Measurements from ENCODE around the gene RBPJ.
"Not testable (repeated sequence)": the region's sequence is repeated elsewhere in the genome, so short reads cannot be mapped to it uniquely, and the experiment has no call there.

Gene RBPJ

DNA sequence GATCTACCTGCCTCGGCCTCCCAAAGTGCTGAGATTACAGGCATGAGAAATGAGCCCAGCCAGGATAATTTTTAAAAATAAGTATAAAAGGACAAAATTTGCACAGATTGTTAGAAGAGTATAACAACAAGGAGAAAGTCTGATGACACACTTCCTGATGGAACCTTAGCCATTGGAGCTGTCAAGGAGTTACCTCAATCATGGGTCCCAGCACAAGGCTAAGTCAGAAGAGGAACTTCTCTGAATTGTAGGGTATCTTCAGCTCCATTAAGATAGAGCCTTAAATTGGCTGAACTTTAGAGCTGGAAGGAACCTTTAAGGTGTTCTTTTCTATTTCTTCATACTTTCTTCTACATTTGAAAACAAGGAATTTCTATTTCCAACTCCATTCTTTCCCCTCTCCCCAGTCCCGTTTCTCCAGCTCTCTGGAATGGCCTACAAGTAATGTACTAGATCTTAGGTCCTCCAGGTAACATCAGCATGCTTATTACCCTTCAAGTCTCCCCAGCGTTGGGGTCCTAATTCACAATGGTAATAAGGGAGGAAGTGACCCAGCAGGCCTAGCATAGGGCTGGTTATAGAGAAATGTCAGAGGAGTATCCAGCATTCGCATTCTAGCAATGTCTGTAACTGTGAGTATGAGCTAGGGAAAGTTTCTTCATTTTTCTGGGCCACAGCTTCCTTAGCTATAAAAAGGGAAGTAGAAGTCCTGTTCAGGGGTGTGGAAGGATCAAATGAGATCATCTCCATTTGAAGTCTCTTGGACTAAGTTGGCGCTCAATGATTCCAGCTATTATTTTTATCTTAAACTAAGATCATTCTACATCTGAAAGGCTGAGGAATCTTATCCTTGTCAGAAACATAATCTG, 18.5 kb upstream of the RBPJ start:
- DNase-seq: no peak

DNA sequence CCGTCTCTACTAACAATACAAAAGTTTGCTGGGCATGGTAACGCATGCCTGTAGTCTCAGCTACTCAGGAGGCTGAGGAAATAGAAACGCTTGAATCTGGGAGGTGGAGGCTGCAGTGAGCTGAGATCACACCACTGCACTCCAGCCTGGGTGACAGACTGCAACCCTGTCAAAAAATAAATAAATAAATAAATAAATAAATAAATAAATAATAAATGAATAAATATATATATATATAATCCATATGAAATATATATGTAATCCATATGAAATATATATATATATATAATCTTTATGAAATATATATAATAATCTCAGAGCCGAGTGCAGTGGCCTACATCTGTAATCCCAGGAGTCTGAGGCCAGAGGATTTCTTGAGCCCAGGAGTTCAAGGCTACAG, 17.8 kb upstream of the RBPJ start:
- DNase-seq: no peak

GRCh38 chr4:26307037-26307800, 13.6 kb upstream of the RBPJ start:
- DNase-seq: no peak

DNA sequence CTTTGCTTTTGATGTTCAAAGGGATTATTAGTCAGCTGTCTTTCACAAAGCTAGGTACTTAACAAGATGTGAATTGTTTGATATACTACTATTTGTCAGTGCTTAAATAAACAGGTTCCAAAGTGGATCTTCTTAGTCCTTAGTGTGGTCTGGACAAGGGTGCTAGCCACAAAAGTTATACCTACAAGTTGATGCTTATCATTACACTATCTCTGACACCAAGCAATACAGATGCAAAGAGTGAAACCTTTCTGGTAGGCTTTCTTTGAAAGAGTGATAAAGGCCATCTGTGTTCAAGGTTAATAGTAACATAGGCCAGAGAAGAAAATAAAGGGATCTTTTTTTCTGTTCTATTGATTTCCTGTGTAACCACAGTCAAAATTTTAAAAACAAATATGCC, 12.2 kb upstream of the RBPJ start:
- no peak for DNase-seq

- no peak for DNase-seq
These were observed 10.6 kb upstream of the RBPJ start for GRCh38 chr4:26310264-26310663.

- no peak for DNase-seq
These were observed 9.2 kb upstream of the RBPJ start for GRCh38 chr4:26311633-26312032.

- not testable (repeated sequence) for DNase-seq
These were observed 5.4 kb upstream of the RBPJ start for GRCh38 chr4:26315316-26315932.

DNA sequence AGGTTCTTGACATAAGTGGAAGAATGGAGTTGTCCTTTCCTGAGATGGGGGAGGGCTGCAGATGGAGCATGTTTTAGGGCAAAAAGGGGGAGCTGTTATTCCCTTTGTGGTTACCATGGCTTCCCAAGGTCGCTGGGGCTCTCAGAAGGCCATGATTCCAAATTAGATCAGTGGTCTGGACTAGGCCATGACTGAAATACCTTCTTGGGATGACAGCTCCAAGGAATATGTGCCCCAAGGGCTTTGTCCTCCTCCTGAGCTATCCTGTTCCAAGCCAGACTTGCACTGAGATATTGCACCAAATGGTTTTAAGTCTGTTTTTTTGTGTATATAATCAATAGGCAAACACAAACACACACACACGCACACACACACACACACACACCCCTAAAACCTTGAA, 3.0 kb upstream of the RBPJ start:
- DNase-seq: no peak

DNA sequence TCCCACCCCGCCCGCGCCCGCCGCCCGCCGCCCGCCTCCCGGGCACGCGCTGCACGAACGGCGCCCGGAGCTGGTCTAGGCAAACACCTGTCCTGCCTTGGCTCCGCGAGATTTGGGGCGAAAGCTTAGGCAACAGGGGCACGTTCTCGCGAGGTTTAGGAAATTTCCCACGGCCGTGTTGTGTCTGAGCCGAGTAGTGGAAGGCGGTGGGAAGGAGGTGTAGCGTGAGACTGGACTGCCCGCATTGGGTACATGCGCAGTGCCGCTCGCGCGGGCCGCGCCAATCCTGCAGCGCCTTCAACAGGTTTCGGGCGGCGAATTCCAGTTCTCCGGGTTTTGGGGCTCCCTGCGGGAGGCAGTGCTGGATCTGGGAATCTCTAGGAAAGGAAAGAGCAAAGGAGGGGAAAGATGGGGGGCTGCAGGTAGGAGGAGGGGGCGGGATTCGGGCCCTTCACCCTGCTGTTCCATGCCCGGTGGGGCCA, 1.3 kb upstream of the RBPJ start:
- DNase-seq: peak; percentile 100

DNA sequence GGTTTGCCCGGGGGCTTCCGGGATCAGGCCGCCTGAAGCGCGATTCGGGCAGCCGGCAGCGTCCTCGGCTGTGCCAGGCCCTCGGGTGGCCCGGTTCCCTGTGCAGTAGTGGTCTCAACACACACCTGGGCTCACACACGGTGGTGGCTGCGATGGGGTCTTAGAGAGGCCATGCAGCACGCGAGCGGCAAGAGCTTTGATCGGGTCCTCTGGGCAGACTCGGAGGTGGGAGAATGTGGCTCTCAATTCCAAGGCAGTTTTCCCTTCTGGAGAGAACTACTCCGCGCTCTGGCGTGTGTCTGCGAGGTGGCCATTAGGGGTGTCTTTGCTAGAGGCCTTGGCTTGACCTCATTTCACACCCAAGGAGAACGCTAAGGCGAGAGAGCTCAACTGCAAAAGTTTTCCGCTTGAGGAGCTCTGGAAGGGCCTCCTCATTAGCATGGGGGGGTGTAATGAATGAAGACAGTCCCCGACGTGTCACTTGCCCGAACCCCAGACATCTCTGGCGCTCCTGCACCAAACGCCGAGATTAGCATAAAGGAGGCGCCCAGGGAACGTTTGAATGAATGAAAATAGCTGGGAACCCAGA, 771 bp upstream of the RBPJ start:
- no peak for DNase-seq

DNA sequence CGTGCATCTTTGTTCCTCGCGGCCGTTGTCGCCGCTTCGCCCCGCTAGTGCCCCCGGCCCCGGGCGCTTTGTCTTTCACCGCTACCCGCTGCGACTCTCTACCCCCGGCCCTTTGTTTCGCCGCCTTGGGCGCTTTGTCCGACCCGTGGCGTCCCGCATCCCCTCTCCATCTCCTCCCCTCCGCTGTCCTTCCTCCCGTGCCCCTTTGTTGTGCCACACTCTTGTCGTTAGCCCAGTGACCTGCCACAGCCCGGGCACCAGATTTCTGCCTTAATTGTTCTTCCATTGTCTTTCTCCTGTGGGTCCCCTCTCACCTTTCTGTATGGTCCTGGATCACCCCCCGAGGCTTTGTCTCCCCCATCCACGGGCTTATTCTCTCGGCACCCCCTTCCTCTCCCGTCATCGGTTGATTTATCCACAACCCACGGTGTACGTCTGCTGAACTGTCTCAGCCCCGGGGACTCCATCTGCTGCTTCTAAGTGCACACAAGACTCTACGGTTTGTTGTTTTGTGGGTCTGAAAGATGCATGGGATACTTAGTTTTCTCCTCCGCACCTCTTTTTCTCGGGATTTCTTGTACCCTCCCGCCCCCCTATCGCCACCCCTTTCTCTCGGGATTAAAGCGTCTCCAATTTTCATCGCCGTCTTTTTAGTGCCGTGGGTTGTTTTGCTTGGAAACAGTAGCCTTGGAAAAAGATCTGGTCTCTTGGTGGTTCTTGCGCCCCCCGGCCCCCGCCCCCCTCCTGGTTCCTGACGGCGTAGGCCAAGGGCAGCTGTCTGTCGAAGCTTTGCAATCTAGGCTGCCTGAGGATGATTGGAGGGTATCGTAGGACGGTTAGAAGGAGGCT, 783 bp downstream of the RBPJ start:
- no peak for DNase-seq

DNA sequence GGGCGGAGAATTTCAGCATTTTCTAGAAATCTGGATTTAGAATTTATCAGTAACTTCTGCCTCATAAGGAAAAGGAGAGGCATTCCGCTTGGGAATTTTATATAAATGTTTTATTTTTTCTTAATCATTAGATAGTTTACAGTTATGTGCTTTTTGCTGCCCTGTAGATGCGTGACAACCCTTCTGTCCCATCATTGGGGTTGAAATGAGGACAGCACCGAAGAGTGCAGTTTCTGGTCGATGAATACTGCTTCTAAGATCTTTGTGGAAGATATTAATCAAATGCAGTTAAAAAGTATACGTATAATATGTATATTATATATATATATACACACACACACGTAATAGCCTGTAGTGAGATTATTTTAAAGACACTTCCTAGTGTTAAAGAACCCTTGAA, 1.5 kb downstream of the RBPJ start:
- DNase-seq: no peak

GRCh38 chr4:26323821-26324220, 3.0 kb downstream of the RBPJ start:
- DNase-seq: no peak

GRCh38 chr4:26325191-26325590, 4.4 kb downstream of the RBPJ start:
- DNase-seq: no peak

GRCh38 chr4:26326791-26327190, 6.0 kb downstream of the RBPJ start:
- no peak for DNase-seq

DNA sequence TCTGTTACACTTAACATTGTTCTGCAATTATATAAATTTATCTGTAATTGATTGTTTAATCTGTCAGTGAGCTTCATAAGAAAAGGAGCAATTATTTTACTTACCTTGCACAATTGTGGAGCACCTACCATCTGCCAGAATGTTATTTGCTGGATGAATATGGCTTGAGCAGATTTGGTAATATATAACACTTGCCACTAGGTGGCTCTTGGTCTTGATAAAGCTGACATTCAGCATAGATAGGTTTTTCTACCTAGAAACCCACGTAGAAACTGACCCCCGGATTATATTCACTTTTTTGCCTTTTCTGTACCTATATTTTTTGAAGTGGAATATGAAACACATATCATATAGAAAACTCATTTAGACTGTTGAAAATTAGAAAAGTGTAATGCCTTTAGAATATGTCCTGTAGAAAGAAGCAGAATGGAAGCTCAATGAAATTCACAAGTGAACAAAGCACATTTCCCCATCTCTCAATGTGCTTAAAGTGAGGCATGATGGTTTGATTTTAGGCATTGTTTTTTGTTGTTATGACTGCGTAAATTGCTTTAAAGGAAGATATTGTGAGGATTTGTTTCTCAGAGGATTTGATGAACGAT, 9.5 kb downstream of the RBPJ start:
- DNase-seq: peak; percentile 51

DNA sequence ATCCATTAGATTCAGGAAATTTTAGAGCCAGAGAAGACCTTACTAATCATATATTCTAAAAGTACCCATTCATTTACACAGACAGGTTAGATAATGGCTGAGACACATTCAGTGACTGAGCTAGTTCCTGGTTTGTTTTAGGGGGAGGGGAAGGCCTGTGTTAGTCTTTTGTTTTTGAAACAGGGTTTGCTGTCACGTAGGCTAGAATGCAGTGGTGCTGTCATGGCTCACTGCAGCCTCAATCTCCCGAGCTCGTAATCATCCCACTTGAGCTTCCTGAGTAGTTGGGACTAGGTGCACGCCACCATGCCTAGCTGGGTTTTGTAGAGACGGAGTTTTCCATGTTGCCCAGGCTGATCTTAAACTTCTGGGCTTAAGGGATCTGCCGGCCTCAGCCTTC, 10.1 kb downstream of the RBPJ start:
- no peak for DNase-seq

DNA sequence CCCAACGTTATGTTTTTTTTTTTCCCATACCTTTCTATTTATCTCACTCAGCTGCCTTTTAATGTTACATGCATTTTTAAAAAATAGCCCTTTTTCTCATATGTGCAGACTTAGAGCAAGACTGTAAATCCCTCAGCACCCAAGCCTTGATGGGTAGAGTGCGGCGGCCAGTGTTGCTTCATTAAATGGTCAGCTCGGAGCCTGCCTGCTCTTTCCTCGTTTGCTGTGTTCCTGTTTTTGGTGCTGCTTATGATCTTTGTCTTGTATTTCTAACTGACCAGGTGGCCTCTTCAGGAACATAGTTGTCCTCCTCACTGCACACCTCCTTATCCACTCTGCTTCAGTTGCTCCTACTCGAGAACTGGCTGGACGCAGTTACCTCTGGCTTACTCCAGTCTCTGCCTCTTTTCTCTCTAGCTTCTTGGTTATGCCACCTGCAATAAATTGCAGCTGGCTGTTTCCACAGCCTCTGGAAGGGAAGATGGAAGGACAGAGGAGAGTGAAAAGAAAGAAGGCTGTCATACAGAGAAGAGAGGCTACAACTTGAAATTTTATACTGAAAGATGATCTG, 10.7 kb downstream of the RBPJ start:
- DNase-seq: no peak

GRCh38 chr4:26334366-26334765, 13.6 kb downstream of the RBPJ start:
- DNase-seq: no peak

DNA sequence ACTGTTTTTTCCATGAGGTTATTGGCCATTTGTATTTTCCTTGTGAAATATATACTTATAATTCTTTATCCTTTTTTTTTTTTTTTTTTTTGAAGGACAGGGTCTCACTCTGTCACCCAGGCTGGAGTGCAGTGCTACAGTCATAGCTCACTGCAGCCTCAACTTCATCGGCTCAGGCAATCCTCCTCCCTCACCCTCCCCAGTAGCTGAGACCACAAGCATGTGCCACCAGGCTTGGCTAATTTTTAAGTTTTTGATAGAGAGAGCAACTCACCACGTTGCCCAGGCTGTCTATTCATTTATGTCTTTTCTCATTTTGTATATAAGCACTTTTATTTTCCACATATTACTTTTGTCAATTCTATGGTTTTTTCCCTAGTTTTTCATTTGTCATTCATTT, 16.8 kb downstream of the RBPJ start:
- no peak for DNase-seq

- no peak for DNase-seq
These were observed 21.7 kb downstream of the RBPJ start for GRCh38 chr4:26342328-26343037.

All from NCI-H1092 (cell line).